GM08714 (cell line): ENCODE data around the gene BIN2.
A peak's percentile ranks its signal among the peaks of the same experiment; 100 is the strongest.

Source experiments
- H3K4me3 ChIP-seq: fragments of 200-500 bp; sonication (Bioruptor generic); 2 replicates; pipeline ENCODE4 v1.5.1; 2014; ENCODE audit warnings: mild to moderate bottlenecking, low read length, inconsistent platforms
- ZNF274 ChIP-seq: IDR thresholded peaks from 2 replicates; pipeline ENCODE4 v1.6.1; 2012; ENCODE audit warnings: mild to moderate bottlenecking, low read depth, low read length

BIN2 gene

GRCh38 chr12:51323966-51324895, at the start of gene BIN2:
Gene BIN2 (minus strand): TSS chr12:51324174. CDS start chr12:51324102, 72 bp downstream.
- TF ChIP-seq ZNF274: no peak
- H3K4me3 ChIP-seq: peak within 1 kb of the TSS; percentile 82

DNA sequence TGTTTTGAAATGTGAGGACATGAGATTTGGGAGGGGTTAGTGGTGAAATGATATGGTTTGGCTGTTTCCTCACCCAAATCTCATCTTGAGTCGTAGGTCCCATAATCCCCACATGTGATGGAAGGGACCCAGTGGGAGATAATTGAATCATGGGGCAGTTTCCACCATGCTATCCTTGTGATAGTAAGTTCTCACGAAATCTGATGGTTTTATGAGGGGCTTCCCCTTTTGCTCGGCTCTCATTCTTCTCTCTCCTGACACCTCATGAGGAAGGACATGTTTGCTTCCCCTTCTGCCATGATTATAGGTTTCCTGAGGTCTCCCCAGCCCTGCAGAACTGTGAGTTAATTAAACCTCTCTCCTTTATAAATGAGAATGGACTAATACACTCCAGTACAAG, 49.2 kb upstream of the BIN2 start:
- no peak overlapping the region for H3K4me3 ChIP-seq
- TF ChIP-seq ZNF274: no peak

GRCh38 chr12:51372021-51372420, 48.0 kb upstream of the BIN2 start:
- no peak overlapping the region for H3K4me3 ChIP-seq
- no peak for TF ChIP-seq ZNF274

GRCh38 chr12:51371295-51371953, 47.5 kb upstream of the BIN2 start:
- no peak overlapping the region for H3K4me3 ChIP-seq
- TF ChIP-seq ZNF274: no peak

GRCh38 chr12:51370667-51371066, 46.7 kb upstream of the BIN2 start:
- no peak overlapping the region for H3K4me3 ChIP-seq
- no peak for TF ChIP-seq ZNF274

- no peak for TF ChIP-seq ZNF274
- H3K4me3 ChIP-seq: no peak overlapping the region; the same call in 1 of the 2 replicates
Measured at GRCh38 chr12:51369581-51369980, 45.6 kb upstream of the BIN2 start.

DNA sequence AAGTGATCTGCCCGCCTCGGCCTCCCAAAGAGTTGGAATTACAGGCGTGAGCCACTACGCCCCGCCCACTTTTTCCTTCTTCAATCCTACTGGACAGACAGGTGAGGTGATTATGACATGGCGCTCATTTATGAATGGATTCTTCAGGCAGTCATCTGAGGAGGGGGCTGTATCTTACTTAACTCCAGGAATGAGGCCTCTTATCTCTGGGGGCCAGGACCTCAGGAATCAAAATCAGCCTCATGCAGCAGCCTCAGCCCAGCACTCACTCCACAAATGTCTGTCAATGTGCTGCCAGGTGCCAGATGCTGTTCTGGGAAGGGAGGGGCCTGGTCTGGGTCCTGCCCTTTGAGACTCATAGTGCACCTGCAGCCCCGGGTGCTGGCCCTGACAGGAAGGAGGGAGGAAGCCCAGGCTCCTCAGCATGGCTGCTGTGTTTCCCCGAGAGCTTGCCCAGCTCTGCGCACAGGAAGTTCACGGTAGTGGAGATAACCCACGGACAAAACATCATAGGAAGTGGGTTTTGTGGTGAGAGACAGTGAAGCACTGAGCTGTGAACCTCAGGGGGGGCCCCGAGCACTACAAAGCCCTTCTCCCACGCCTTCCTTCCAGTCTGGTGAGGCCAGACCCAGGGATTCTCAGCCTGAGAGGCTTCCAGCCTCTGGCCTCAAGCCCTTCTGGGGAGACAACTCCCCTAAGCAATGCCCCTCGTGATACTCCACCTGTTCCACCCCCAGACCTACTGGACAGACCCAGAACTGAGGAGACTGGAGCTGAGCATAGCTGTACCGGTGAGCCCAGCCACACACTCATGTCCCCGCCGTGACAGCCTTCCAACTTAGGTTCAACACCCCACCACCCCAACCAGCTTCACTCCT, 44.9 kb upstream of the BIN2 start:
- no peak overlapping the region; the same call in 1 of the 2 replicates for H3K4me3 ChIP-seq
- TF ChIP-seq ZNF274: no peak

GRCh38 chr12:51365276-51365675, 41.3 kb upstream of the BIN2 start:
- TF ChIP-seq ZNF274: no peak
- no peak overlapping the region for H3K4me3 ChIP-seq

DNA sequence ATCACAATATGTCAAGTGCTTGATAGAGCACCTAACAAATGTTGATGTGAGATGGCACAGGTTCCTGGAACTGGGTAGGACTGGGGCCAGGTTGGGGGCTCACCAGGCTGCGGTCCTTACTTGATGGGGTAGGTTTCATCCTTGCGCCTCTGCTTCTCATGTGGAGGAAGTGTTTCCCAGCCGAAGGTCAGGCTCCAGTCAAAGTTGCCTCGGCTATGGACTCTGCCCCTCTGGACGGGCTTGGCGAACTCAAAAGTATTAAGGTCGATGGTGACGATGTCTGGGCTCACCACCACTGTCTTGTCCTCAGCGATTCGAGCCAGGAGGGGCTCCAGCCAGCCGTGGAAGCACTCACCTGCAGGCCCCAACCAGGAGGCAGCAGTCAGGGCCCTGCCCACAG, 40.0 kb upstream of the BIN2 start:
- H3K4me3 ChIP-seq: no peak overlapping the region
- no peak for TF ChIP-seq ZNF274

DNA sequence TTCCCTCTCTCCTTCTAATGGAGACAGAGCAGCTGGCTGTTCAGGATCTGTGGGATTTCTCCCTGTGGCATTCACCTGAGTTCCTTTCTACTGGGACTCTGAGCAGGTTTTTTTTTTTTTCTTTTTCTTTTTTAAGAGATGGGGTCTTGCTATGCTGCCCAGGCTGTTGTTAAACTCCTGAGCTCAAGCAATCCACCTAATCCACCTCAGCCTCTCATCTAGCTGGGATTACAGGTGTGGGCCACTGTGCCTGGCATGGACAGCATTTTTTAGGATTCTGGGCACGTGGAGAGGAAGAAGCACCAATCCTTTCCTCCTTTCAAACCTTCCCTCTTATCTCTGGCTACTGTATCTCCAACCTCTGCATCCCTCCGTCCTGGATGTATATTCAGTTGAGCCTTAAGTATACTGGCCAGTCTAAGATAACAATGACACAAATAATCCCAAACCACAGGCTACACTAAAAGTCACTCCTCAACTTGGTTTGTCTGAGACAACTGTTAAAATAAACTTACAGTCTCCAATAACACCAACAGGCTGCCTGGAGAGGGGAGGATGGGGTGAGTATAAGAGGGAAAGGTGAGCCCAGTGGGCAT, 38.9 kb upstream of the BIN2 start:
- H3K4me3 ChIP-seq: no peak overlapping the region
- TF ChIP-seq ZNF274: no peak

- no peak for TF ChIP-seq ZNF274
- H3K4me3 ChIP-seq: no peak overlapping the region
Measured at GRCh38 chr12:51362307-51362706, 38.3 kb upstream of the BIN2 start.

- H3K4me3 ChIP-seq: no peak overlapping the region
- TF ChIP-seq ZNF274: no peak
Measured at GRCh38 chr12:51361161-51362016, 37.4 kb upstream of the BIN2 start.

DNA sequence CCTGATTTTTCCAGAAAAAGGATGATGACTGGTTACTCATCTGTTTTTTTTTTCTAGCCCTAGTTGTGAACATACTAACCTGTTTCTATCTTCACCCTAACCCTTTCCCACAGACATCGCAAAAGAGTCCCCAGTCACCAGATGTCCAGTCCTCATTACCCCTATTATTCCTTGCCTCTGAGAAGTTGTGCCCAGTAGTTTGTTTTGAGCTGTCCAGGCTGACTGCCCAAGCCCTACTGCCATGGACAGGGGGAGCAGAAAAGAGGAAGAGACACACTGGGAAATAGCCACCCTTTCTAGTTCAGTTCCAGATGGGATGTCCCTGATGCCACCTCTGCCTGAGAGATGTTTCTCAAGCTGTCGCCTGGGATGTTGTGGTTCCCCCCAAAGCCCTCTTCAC, 36.3 kb upstream of the BIN2 start:
- no peak for TF ChIP-seq ZNF274

More for the DNA sequence above, 36.3 kb upstream of the BIN2 start:
- no peak overlapping the region for H3K4me3 ChIP-seq
